ENCODE measurements around the gene TFF3. TPM values are rescaled to one million over a fixed set of nuclear protein-coding genes. Genes with fewer than 3 reads are reported as not detected.

TFF3 gene
- total and polyA plus RNA-seq, 2 experiments from 2014 or later, result 1.2 to 3.3 TPM

DNA sequence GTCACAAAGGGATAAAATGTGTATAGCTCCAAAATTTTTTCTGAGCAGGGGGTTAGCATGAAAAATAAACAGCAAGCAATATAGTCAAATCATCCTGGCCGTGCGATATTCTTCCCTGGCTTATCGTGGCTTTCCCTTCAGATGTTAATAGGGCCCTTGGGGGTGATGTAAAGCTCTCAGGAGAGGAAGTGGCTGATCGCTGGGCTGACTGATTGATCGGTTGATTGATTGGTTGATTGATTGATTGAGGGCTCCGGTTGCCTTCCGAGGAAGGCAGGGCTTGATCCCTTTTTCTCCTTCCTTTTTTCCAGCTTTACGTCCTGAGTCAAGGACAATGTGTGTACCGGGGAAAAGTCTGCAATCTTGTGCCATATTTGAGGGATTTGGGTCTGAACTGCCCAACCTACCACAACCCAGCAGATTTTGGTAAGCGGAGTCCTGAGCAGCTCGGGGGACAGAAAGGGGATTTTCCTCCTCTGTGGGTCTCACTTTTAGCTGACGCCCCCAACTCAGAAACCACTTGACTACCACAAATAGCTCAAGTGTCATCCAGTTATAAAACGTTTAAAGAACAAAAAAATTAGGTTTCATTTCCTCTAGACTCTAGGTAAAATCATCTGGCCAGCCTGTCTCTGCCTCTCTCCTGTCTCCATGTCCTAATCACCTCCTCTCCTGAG lies 29.5 kb downstream of the TFF3 start:
- Histone ChIP-seq H3K36me3 (ENCODE audit: insufficient read depth) (no peaks in the 10 kb centered on the region), H4K20me1 (replicated peaks; ENCODE audit: insufficient read depth) (no peaks in the 10 kb centered on the region), H3K4me3 (no peak overlapping the region), H3K79me2 (replicated peaks; ENCODE audit: insufficient read depth) (no peaks in the 10 kb centered on the region), H3K4me1 (ENCODE audit: insufficient read depth) (no peaks in the 10 kb centered on the region), H2AFZ (no peak overlapping the region), H3K27me3 (ENCODE audit: insufficient read depth) (no peaks in the 10 kb centered on the region), H3F3A (replicated peaks; ENCODE audit: low read depth) (no peaks in the 10 kb centered on the region), H3K9me2 (ENCODE audit: insufficient read depth) (no peaks in the 10 kb centered on the region), H3K4me2 (no peak overlapping the region), H3K27ac (ENCODE audit: low read depth) (no peak overlapping the region)
- Mint-ChIP-seq H3K27me3 (ENCODE audit: insufficient read depth, low read depth, poor library complexity) (peaks cover 10% of the 10 kb centered on the region), H3K4me1 (no peaks in the 10 kb centered on the region; the same call in 2 of the 3 replicates), H3K9me3 (peaks cover 9% of the 10 kb centered on the region; the same call in 2 of the 3 replicates), H3K27ac (no peak overlapping the region), H3K4me3 (no peak overlapping the region), H3K36me3 (ENCODE audit: low read depth) (peaks cover 28% of the 10 kb centered on the region)
- DNase-seq (ENCODE audit: low spot score) (no peak), ATAC-seq (no peak)
- TF ChIP-seq NANOG (IDR thresholded peaks at IDR 0.05; ENCODE audit: borderline replicate concordance) (no peak), CREB1 (CRISPR knock-in tag; IDR thresholded peaks at IDR 0.05; ENCODE audit: low read depth) (no peak), JUNB (IDR thresholded peaks at IDR 0.05; ENCODE audit: unreplicated experiment) (no peak), EZH2 (IDR thresholded peaks at IDR 0.05; ENCODE audit: low read depth, unreplicated experiment) (no peak), EZH2phosphoT487 (IDR thresholded peaks at IDR 0.05; ENCODE audit: unreplicated experiment) (no peak), POLR2AphosphoS5 (IDR thresholded peaks at IDR 0.05; ENCODE audit: low read depth) (no peak)
- TF ChIP-seq, protein P1, sequence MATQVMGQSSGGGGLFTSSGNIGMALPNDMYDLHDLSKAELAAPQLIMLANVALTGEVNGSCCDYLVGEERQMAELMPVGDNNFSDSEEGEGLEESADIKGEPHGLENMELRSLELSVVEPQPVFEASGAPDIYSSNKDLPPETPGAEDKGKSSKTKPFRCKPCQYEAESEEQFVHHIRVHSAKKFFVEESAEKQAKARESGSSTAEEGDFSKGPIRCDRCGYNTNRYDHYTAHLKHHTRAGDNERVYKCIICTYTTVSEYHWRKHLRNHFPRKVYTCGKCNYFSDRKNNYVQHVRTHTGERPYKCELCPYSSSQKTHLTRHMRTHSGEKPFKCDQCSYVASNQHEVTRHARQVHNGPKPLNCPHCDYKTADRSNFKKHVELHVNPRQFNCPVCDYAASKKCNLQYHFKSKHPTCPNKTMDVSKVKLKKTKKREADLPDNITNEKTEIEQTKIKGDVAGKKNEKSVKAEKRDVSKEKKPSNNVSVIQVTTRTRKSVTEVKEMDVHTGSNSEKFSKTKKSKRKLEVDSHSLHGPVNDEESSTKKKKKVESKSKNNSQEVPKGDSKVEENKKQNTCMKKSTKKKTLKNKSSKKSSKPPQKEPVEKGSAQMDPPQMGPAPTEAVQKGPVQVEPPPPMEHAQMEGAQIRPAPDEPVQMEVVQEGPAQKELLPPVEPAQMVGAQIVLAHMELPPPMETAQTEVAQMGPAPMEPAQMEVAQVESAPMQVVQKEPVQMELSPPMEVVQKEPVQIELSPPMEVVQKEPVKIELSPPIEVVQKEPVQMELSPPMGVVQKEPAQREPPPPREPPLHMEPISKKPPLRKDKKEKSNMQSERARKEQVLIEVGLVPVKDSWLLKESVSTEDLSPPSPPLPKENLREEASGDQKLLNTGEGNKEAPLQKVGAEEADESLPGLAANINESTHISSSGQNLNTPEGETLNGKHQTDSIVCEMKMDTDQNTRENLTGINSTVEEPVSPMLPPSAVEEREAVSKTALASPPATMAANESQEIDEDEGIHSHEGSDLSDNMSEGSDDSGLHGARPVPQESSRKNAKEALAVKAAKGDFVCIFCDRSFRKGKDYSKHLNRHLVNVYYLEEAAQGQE (IDR thresholded peaks at IDR 0.05; ENCODE audit: unreplicated experiment), result no peak
- TF ChIP-seq, protein P2, sequence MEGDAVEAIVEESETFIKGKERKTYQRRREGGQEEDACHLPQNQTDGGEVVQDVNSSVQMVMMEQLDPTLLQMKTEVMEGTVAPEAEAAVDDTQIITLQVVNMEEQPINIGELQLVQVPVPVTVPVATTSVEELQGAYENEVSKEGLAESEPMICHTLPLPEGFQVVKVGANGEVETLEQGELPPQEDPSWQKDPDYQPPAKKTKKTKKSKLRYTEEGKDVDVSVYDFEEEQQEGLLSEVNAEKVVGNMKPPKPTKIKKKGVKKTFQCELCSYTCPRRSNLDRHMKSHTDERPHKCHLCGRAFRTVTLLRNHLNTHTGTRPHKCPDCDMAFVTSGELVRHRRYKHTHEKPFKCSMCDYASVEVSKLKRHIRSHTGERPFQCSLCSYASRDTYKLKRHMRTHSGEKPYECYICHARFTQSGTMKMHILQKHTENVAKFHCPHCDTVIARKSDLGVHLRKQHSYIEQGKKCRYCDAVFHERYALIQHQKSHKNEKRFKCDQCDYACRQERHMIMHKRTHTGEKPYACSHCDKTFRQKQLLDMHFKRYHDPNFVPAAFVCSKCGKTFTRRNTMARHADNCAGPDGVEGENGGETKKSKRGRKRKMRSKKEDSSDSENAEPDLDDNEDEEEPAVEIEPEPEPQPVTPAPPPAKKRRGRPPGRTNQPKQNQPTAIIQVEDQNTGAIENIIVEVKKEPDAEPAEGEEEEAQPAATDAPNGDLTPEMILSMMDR (conservative IDR thresholded peaks at IDR 0.05; ENCODE audit: low read depth in 2 of 2), result no peak
- TF ChIP-seq, protein P3, sequence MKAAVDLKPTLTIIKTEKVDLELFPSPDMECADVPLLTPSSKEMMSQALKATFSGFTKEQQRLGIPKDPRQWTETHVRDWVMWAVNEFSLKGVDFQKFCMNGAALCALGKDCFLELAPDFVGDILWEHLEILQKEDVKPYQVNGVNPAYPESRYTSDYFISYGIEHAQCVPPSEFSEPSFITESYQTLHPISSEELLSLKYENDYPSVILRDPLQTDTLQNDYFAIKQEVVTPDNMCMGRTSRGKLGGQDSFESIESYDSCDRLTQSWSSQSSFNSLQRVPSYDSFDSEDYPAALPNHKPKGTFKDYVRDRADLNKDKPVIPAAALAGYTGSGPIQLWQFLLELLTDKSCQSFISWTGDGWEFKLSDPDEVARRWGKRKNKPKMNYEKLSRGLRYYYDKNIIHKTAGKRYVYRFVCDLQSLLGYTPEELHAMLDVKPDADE (IDR thresholded peaks at IDR 0.05), result no peak
- TF ChIP-seq, protein P4, sequence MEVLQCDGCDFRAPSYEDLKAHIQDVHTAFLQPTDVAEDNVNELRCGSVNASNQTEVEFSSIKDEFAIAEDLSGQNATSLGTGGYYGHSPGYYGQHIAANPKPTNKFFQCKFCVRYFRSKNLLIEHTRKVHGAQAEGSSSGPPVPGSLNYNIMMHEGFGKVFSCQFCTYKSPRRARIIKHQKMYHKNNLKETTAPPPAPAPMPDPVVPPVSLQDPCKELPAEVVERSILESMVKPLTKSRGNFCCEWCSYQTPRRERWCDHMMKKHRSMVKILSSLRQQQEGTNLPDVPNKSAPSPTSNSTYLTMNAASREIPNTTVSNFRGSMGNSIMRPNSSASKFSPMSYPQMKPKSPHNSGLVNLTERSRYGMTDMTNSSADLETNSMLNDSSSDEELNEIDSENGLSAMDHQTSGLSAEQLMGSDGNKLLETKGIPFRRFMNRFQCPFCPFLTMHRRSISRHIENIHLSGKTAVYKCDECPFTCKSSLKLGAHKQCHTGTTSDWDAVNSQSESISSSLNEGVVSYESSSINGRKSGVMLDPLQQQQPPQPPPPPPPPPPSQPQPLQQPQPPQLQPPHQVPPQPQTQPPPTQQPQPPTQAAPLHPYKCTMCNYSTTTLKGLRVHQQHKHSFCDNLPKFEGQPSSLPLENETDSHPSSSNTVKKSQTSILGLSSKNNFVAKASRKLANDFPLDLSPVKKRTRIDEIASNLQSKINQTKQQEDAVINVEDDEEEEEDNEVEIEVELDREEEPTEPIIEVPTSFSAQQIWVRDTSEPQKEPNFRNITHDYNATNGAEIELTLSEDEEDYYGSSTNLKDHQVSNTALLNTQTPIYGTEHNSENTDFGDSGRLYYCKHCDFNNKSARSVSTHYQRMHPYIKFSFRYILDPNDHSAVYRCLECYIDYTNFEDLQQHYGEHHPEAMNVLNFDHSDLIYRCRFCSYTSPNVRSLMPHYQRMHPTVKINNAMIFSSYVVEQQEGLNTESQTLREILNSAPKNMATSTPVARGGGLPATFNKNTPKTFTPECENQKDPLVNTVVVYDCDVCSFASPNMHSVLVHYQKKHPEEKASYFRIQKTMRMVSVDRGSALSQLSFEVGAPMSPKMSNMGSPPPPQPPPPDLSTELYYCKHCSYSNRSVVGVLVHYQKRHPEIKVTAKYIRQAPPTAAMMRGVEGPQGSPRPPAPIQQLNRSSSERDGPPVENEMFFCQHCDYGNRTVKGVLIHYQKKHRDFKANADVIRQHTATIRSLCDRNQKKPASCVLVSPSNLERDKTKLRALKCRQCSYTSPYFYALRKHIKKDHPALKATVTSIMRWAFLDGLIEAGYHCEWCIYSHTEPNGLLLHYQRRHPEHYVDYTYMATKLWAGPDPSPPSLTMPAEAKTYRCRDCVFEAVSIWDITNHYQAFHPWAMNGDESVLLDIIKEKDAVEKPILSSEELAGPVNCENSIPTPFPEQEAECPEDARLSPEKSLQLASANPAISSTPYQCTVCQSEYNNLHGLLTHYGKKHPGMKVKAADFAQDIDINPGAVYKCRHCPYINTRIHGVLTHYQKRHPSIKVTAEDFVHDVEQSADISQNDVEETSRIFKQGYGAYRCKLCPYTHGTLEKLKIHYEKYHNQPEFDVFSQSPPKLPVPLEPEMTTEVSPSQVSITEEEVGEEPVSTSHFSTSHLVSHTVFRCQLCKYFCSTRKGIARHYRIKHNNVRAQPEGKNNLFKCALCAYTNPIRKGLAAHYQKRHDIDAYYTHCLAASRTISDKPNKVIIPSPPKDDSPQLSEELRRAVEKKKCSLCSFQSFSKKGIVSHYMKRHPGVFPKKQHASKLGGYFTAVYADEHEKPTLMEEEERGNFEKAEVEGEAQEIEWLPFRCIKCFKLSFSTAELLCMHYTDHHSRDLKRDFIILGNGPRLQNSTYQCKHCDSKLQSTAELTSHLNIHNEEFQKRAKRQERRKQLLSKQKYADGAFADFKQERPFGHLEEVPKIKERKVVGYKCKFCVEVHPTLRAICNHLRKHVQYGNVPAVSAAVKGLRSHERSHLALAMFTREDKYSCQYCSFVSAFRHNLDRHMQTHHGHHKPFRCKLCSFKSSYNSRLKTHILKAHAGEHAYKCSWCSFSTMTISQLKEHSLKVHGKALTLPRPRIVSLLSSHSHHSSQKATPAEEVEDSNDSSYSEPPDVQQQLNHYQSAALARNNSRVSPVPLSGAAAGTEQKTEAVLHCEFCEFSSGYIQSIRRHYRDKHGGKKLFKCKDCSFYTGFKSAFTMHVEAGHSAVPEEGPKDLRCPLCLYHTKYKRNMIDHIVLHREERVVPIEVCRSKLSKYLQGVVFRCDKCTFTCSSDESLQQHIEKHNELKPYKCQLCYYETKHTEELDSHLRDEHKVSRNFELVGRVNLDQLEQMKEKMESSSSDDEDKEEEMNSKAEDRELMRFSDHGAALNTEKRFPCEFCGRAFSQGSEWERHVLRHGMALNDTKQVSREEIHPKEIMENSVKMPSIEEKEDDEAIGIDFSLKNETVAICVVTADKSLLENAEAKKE (CRISPR knock-in tag; IDR thresholded peaks at IDR 0.05), result no peak

Measured in GM23338 (cell line).